Body of pancreas (tissue), 4 donors: ENCODE data around the gene IDI1. TPM values are rescaled to one million over a fixed set of nuclear protein-coding genes. Genes with fewer than 3 reads are reported as not detected.
A peak's percentile ranks its signal among the peaks of the same experiment; 100 is the strongest.

Experiments
- ATAC-seq: fragments of 150-250 bp; one replicate; pipeline ENCODE4 v1.9.1; 2016
- DNase-seq, 4 donors: peaks; one replicate each; pipeline ENCODE4 v3.0.0-alpha.2; 2019
- H3K27ac ChIP-seq, 4 donors: fragments of 200-600 bp; sonication (generic); 1 replicate in 3 of 4; 2 replicates in 1 of 4; pipeline versions ENCODE4 v1.5.1 to v1.6.1; 2016 to 2019; ENCODE audit warnings: mild to moderate bottlenecking in 1 of 4, mixed read lengths in 1 of 4, moderate library complexity in 1 of 4
- H3K27me3 ChIP-seq, 2 donors: fragments of 200-600 bp; sonication (generic); one replicate each; pipeline ENCODE4 v1.6.0; 2016; ENCODE audit warnings: mild to moderate bottlenecking in 1 of 2
- H3K36me3 ChIP-seq, 2 donors: fragments of 200-600 bp; sonication (generic); replicated peaks in 1 of 2; 2 replicates each; pipeline ENCODE4 v1.5.1; 2016; ENCODE audit warnings: low read depth in 2 of 2; ENCODE audit not compliant: insufficient read depth in 1 of 2
- H3K4me1 ChIP-seq: fragments of 200-600 bp; sonication (generic); one replicate; pipeline ENCODE4 v1.6.0; 2016
- H3K4me3 ChIP-seq, 2 donors: fragments of 200-600 bp; sonication (generic); 1 replicate in 1 of 2; 2 replicates in 1 of 2; pipeline ENCODE4 v1.5.1; 2016 to 2019
- H3K9me3 ChIP-seq, 3 donors: fragments of 200-600 bp; sonication (generic); 1 replicate in 2 of 3; 2 replicates in 1 of 3; pipeline ENCODE4 v1.5.1; 2016
- CTCF ChIP-seq, 7 experiments: fragments of 450-650 bp in 4 of 7; fragments of 200-600 bp in 3 of 7; sonication (generic) in 3 of 7; IDR thresholded peaks; one replicate each; pipeline ENCODE4 v1.5.1; 2016 to 2019; ENCODE audit warnings: antibody characterized with exemption in 7 of 7
- POLR2A ChIP-seq, 3 donors: fragments of 450-650 bp; IDR thresholded peaks; one replicate each; pipeline ENCODE4 v1.6.1; 2016; ENCODE audit warnings: antibody characterized with exemption in 3 of 3, mild to moderate bottlenecking in 2 of 3
- WGBS, 2 donors: methylation state at CpG; one replicate each; pipeline ENCODE4 v1.1.5; 2017; 5-methylcytosine and 5-hydroxymethylcytosine counted together
- intact Hi-C: fragments of 100-400 bp; cut with DNase I; formaldehyde crosslinking; loops from one replicate; pipeline ENCODE4 v1.15.1; 2023
- total RNA-seq, 2 donors: library from RNA; depleted of rRNA; stranded (reverse); fragments of >200 nt; gene quantifications; one replicate each; pipeline ENCODE4 v1.1.0, GENCODE V29; 2016

IDI1 gene
- total RNA-seq, 2 donors from 2014 or later = 15.6 to 20.4 TPM

DNA sequence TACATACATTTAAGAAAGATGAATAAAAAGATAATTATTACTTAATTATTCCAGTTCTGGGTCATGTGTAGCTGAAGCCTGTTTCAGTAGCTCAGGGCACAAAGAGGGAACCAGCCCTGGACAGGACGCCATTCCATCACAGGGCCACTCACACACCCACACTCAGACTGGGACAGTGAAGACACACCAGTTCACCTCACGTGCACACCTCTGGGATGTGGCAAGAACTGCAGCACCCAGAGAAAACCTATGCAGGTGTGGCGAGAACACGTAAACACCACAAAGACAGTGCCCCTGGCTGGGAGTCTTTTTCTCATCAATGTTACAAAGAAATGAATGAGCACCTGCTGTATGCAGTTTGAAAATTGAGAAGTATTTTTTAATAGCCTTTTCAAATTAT is 1.6 kb upstream of the IDI1 start:
- Histone ChIP-seq H3K36me3 (no peaks in the 10 kb centered on the region), H3K27me3 (no peaks in the 10 kb centered on the region), H3K4me3 (no peak overlapping the region), H3K4me1 (peaks cover 63% of the 10 kb centered on the region), H3K9me3 (no peaks in the 10 kb centered on the region), H3K27ac (peak overlapping the region in 1 of 4 donors; percentile 100)
- WGBS, 2 donors = 43 to 57% methylated on average over 4 of the region's 4 CpGs
- peak in 1 of 4 donors; percentile 20 for DNase-seq
- no peak for ATAC-seq
- intact Hi-C loops = no loop called here
- TF ChIP-seq POLR2A (IDR thresholded peaks at IDR 0.05) (no peak), CTCF (IDR thresholded peaks at IDR 0.05) (no peak)

DNA sequence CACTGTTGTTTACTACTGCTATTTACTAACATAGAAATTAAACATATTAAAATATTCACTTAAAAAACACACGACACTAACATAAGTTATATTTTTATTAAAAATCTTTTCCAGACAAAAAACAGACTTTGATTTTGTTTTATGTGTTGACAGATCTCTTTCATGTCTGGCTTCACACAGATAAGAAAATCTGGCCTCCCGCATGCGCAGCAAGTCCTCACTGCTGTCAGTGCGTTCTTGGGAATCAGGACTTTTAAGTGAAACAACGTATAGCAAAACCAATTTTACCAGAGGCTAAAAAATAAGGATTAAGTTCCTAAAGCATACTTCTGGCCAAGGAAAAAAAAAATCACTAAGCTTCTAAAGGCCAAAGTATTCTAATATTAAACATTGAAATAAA is 1.2 kb upstream of the IDI1 start:
- Histone ChIP-seq H3K36me3 (no peaks in the 10 kb centered on the region), H3K4me3 (peak overlapping the region in 1 of 2 donors; percentile 41), H3K4me1 (peaks cover 64% of the 10 kb centered on the region), H3K27me3 (no peaks in the 10 kb centered on the region), H3K9me3 (no peaks in the 10 kb centered on the region), H3K27ac (peak overlapping the region in 3 of 4 donors; percentile 96 to 100 (median 99))
- WGBS, 2 donors = 20 to 23% methylated on average over 5 of the region's 5 CpGs
- no peak for ATAC-seq
- intact Hi-C loops = no loop called here
- peak in 1 of 4 donors; percentile 31 for DNase-seq
- no peak for TF ChIP-seq POLR2A (IDR thresholded peaks at IDR 0.05)
- TF ChIP-seq CTCF (IDR thresholded peaks at IDR 0.05) = no peak

- TF ChIP-seq CTCF (IDR thresholded peaks at IDR 0.05) (no peak), POLR2A (IDR thresholded peaks at IDR 0.05) (no peak)
- peaks cover 64% of the 10 kb centered on the region for H3K4me1 ChIP-seq
- H3K27me3 ChIP-seq = no peaks in the 10 kb centered on the region
- H3K9me3 ChIP-seq = no peaks in the 10 kb centered on the region
- ATAC-seq (peak; percentile 0), DNase-seq (no peak)
- H3K4me3 ChIP-seq = peak overlapping the region; percentile 41 to 68
- intact Hi-C loops = no loop called here
- 1 to 2% methylated on average over 26 to 34 of the region's 34 CpGs for WGBS, 2 donors
- peak overlapping the region; percentile 96 to 100 (median 99) for H3K27ac ChIP-seq
- H3K36me3 ChIP-seq = no peaks in the 10 kb centered on the region
Observed at GRCh38 chr10:1049425-1049958, 573 bp upstream of the IDI1 start.

DNA sequence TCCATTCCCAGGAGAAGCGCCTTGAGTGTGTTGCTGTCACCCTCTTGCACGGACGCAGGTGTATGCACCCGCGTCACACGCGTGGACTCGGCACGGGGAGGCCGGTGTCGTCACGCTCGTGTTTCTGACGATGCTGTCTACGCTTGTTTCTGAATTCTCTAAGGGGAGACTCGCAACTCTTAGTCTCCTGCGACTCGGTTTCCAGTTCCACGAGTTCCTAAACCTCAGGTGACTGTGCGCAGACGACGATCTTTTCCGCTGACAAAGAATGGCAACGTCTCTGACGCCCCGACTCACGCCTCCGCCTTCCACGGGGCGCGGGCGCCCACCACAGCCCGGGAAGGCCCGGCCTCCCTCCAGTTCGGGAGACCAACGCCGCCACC is 579 bp downstream of the IDI1 start:
- no peaks in the 10 kb centered on the region for H3K27me3 ChIP-seq
- peak overlapping the region; percentile 96 to 100 (median 99) for H3K27ac ChIP-seq
- peak overlapping the region; percentile 41 to 71 for H3K4me3 ChIP-seq
- WGBS, 2 donors = 0% methylated on average over 33 to 37 of the region's 37 CpGs
- intact Hi-C loops = no loop called here
- ATAC-seq (no peak), DNase-seq (peak; percentile 40 to 52 (median 46))
- no peaks in the 10 kb centered on the region for H3K9me3 ChIP-seq
- peaks cover 57% of the 10 kb centered on the region for H3K4me1 ChIP-seq
- H3K36me3 ChIP-seq = no peaks in the 10 kb centered on the region
- TF ChIP-seq POLR2A (IDR thresholded peaks at IDR 0.05) (no peak), CTCF (IDR thresholded peaks at IDR 0.05) (no peak)

DNA sequence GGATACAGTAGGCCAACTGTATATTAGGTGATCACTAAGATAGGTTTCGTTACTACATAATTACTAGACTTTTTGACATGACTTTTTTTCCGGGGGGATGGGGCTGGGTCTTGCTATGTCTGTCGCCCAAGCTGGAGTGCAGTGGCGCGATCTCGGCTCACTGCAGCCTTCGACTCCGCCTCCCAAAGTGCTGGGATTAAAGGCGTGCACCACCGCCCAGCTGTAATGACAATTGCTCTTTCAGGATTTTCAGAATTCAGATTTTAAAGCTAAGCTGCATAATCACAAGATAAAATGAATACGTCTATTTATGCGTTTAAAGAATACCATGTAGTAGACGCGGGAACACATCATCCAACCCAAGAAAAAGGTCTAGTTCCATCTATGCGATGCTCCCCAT is 982 bp downstream of the IDI1 start:
- ATAC-seq (no peak), DNase-seq (peak in 1 of 4 donors; percentile 19)
- H3K36me3 ChIP-seq = no peaks in the 10 kb centered on the region
- H3K27ac ChIP-seq = peak overlapping the region; percentile 96 to 100 (median 99)
- H3K27me3 ChIP-seq = no peaks in the 10 kb centered on the region
- H3K4me3 ChIP-seq = peak overlapping the region; percentile 41 to 71
- no peaks in the 10 kb centered on the region for H3K9me3 ChIP-seq
- no peak for TF ChIP-seq POLR2A (IDR thresholded peaks at IDR 0.05)
- TF ChIP-seq CTCF (IDR thresholded peaks at IDR 0.05) = no peak
- WGBS, 2 donors = 3 to 4% methylated on average over 14 to 15 of the region's 15 CpGs
- intact Hi-C loops = no loop called here
- H3K4me1 ChIP-seq = peaks cover 57% of the 10 kb centered on the region
